NCI-H2196 treated with DMSO at 0.1 percent for 48 hours (cell line): ENCODE measurements around the gene IFT122.

Source experiments
- DNase-seq: peaks from one replicate; lab custom pipeline; 2025; ENCODE audit not compliant: unreplicated experiment; lab: John Stamatoyannopoulos, UW

The IFT122 gene

DNA sequence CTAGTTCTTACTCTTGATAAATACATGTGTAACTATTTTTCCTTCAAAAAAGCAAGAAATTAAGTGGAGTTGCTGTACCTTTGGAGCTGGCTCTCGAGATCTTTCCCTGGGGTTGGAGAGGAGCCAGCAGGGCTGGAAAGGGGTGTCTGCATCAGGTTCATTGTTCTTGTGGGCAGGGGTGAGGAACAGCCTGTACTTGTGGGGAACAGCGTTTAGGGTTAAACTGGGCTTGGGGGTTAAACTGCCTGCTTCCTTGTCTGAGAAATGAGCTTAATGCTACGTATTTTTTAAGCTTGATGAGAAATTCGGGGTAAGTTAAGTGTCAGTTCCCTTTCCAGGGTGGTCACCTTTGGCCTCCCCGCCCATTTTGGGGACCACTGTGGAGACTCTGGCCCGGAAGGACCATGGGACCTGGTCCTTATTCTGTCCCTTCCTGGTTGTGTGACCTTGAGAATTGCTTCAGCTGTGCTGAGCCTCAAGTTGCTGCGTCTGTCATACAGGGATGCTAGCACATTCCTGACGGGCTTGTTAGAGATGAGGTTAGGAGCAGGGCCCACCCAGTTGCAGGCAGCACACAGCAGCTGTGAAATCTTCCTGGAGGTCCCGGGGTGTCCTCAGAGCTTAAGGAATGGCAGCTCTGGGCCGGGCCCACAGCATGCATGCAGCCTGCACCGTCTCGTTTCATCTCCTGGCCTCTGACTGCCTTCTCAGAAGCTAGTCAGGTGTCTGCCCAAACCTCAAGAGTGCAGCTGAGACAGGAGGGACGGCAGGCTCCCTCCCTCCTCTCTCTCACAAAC lies 114.5 kb downstream of the IFT122 start:
- no peak for DNase-seq

DNA sequence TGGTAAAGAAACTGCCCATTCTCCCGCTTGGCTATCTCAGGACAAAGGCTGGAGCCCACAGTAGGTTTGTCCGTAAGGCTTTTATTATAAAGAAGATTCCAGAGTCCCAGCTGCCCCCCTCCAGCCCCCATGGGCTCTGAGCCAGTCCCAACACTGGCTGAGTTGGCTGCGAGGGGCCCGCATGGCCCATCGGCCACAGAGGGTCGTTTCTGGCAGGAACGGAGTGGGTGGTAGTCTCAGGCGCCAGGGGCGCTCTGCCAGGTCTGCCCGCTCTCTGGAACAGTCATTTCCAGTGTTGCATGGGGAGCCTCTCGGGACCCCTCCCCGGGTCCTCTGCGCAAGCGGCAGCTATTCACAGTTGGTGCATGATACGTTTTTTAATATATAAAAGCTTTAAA lies 115.1 kb downstream of the IFT122 start:
- DNase-seq: no peak

DNA sequence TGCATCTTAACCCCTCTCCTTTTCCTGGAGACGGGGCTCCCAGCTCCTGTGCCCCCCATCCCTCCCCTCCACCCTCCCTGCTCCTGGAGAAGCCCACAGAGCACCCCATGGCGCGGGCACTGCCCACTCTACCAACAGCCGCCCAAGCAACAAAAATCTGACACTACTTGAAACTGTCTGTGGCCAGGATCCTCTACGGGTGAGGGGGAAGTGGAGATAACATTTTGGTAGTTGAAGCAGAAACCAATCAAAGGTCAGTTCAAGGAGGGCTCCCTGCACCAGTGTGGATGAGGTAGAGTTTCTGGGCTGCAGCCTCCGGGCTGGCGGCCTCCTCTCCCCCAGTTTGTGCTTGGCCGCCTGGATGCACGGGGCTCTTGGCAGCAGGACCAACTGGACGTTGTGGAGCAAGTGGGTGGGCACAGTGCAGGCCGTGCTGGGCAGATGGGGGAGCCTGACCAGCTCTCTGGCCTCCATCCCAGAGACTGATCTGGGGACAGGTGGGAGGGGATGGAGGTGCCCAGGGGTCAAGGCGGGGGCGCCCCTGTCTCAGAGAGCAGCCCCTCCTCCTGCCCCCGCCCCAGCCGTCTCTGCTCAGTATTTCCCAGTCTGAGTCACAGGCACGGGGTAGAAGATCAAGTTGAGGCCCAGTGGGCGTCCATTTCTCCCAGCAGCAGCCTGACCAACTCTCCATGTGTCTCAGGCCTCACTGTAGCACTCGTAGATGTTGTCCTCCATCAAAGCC lies 115.8 kb downstream of the IFT122 start:
- no peak for DNase-seq

GRCh38 chr3:129556358-129556695 lies 116.3 kb downstream of the IFT122 start:
- no peak for DNase-seq

GRCh38 chr3:129556890-129557547 lies 117.0 kb downstream of the IFT122 start:
- DNase-seq: no peak

- no peak for DNase-seq
These were observed 117.5 kb downstream of the IFT122 start for GRCh38 chr3:129557548-129557894.

DNA sequence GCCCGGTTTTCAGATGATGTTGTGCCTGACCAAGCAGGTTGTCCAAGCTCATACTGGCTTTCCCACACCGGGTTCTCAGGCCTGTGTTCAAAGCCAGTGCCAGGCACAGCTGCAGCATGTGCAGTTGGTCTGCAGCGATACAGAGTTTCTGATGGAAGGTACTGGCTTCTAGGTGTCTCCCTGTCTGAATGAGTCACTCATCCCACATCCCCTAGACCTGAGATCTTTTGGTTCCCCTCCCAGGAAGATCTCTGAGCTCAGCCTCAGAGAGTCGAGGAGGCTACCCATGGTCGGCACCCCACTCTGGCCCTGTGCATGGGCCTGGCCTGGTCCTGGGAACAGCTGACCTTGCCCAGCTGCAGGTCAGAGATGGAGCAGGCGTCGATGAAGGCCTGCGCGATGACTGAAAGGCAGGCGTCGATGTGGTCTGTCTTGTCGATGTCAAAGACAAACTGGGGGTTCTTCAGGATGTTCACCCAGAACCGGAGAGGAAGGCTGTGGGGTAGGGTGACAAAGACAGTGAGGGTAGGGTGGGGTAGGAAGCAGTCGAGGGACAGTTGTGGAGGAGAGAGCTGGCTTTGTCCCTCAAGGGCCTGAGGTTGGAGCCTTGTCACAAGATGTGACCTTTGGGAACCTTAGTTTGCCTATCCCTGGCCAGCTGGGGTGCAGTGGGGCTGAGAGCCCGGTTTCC lies 118.2 kb downstream of the IFT122 start:
- no peak for DNase-seq

GRCh38 chr3:129558772-129559564 lies 118.9 kb downstream of the IFT122 start:
- DNase-seq: peak; percentile 33

- no peak for DNase-seq
These were observed 119.6 kb downstream of the IFT122 start for GRCh38 chr3:129559565-129560079.

DNA sequence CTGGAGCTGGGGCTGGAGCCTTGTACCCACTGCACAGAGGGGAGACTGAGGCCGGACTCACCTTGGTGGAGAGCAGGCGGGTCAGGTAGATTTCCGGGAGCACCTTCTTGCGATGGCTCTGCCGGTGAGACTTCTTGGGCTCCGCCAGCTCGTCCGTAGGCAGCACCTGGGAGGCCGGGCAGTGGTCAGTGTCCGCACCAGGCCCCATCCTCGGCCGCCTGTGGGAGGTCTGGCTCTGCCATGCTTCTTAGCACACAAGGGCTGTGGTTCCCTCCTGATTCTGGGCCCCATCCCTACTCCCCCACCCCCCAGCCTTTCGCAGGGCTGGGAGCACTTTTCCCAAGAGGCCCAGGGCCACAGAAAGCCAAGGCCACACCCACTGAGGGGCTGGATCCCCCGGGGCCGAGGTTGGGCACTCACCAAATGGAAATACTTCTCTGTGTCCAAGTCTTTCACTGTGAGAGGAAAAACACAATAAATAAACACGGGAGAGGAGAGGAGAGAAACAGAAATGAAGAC lies 120.3 kb downstream of the IFT122 start:
- no peak for DNase-seq

- peak; percentile 44 for DNase-seq
These were observed 121.0 kb downstream of the IFT122 start for GRCh38 chr3:129560911-129561594.

GRCh38 chr3:129561619-129562248 lies 121.7 kb downstream of the IFT122 start:
- DNase-seq: no peak

DNA sequence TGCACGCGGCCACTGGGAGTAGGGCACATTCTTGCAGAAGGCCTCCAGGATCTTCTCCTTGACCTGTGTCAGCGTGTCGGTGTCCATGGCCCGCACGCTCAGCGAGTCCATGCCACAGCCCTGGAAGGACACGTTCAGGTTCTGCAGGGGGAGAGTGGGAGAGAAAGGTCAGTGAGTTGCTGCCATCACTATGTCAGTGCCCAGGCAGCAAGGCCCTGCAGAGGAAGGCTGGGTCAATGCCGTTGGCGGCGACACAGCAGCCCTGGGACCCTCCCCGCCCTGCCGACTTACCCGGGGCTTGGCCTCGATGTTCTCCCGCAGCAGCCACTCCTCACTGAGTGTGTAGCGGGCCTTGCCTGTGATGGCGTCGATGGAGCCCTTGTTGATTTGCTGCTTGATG lies 122.8 kb downstream of the IFT122 start:
- no peak for DNase-seq

GRCh38 chr3:129563332-129563731 lies 123.3 kb downstream of the IFT122 start:
- DNase-seq: no peak

DNA sequence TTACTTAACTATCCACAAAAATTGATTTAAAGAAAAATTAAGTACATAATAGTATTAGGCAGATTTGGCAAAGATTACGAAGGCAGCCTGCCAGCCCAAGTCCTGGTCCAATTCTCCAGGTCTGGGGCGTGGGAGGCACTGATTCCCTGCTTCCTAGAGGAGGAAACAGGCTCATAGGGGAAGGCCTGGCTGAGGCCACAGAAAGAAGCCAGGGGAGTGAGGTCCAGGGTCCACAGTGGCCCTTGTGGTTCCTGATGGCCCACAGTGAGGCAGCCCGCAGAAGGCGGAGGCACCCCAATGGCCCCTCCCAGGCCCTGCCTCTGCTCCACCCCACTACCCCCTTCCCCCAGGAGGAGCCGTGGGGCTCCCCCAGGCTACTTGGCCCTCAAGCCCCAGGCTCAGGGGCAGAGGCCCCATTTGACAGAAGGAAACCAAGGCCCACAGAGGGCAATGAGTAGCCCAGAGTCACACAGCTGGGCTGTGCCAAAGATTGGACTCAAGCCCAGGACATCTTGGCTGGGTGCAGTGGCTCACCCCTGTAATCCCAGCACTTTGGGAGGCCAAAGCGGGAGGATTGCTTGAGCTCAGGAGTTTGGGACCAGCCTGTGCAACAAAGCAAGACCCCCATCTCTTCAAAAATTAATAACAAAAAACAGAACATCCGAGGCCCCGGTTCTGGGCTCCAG lies 124.0 kb downstream of the IFT122 start:
- no peak for DNase-seq

DNA sequence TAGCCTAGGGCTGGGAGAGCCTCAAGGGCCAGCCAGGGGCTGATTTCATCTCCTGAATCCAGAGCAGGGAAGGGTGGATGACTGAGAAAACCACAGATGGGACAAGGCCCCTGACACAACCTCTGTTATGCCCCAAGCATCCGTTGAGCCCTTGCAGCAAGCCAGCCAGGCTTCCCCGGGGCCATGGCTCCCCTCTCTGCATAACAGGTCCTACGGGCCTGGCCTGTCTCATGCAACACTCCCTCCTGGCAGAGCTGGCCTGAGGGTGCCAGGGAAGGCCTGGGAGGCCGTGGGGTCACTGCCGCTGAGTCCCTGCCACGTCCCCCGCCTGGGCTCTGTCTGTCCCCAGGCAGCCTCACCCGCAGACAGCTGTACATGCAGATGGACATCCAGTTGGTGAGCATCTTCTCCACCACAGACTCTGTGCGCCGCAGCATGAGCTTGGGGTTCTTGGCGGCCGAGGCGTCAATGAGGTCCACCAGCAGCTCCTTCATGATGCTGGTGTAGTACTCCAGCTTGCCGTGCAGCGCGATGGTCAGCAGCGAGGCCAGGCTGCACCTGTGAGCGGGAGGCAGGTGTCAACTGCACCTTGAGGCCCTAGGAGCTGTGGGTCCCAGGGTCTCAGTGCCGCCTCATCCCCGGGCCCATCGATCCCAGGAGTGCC lies 125.1 kb downstream of the IFT122 start:
- DNase-seq: no peak

DNA sequence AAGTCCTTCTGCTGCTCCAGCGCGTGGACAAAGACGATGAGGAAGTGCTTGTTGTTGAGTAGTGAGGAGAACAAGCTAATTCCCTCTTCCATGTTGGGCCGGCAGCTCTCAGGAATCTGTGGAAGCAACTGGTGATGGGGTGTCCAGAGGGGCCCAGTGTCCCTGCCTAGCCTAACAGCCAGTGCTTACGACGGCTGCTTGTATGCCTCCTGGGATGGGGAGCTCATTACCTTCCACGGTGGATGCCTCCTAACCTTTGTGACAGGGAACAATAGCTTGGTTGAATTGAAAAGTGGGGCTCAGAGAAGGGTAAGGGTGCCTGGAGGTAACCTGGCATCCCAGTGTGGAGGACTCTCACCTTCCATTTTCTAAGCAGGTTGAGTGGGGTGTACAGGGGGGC lies 125.9 kb downstream of the IFT122 start:
- DNase-seq: no peak

GRCh38 chr3:129567176-129567705 lies 127.2 kb downstream of the IFT122 start:
- no peak for DNase-seq
